Activated T-cell treated with anti-CD3 and anti-CD28 coated beads, Interleukin-2, amount 50 U/mL, for 1 hour (primary cell): Measurements from ENCODE around the gene BRD4.

Experiments
- DNase-seq: peaks from one replicate; pipeline ENCODE4 v3.0.0-alpha.2; 2020

Gene BRD4

GRCh38 chr19:15288146-15288963 lies 44.0 kb downstream of the BRD4 start:
- DNase-seq, result no peak

GRCh38 chr19:15287496-15287895 lies 44.8 kb downstream of the BRD4 start:
- DNase-seq, result no peak

- DNase-seq, result no peak
Measured at GRCh38 chr19:15286688-15287365, 45.5 kb downstream of the BRD4 start.

GRCh38 chr19:15285896-15286591 lies 46.3 kb downstream of the BRD4 start:
- no peak for DNase-seq

GRCh38 chr19:15284896-15285295 lies 47.4 kb downstream of the BRD4 start:
- no peak for DNase-seq

- DNase-seq, result no peak
Measured at GRCh38 chr19:15284091-15284490, 48.2 kb downstream of the BRD4 start.

- DNase-seq, result no peak
Measured at GRCh38 chr19:15283141-15283883, 49.0 kb downstream of the BRD4 start.

- DNase-seq, result no peak
Measured at GRCh38 chr19:15282311-15282705, 50.0 kb downstream of the BRD4 start.

- no peak for DNase-seq
Measured at GRCh38 chr19:15280915-15281683, 51.2 kb downstream of the BRD4 start.

GRCh38 chr19:15280048-15280725 lies 52.2 kb downstream of the BRD4 start:
- DNase-seq, result no peak

GRCh38 chr19:15279326-15279904 lies 52.9 kb downstream of the BRD4 start:
- no peak for DNase-seq

- no peak for DNase-seq
Measured at GRCh38 chr19:15276620-15277215, 55.6 kb downstream of the BRD4 start.

- DNase-seq, result no peak
Measured at GRCh38 chr19:15274477-15274876, 57.9 kb downstream of the BRD4 start.

- no peak for DNase-seq
Measured at GRCh38 chr19:15269806-15270205, 62.5 kb downstream of the BRD4 start.

- DNase-seq, result no peak
Measured at GRCh38 chr19:15268928-15269253, 63.4 kb downstream of the BRD4 start.

- DNase-seq, result no peak
Measured at GRCh38 chr19:15268192-15268927, 64.0 kb downstream of the BRD4 start.

- no peak for DNase-seq
Measured at GRCh38 chr19:15266683-15267082, 65.7 kb downstream of the BRD4 start.

GRCh38 chr19:15265850-15266248 lies 66.5 kb downstream of the BRD4 start:
- no peak for DNase-seq

- DNase-seq, result no peak
Measured at GRCh38 chr19:15265214-15265849, 67.0 kb downstream of the BRD4 start.

GRCh38 chr19:15264933-15265206 lies 67.5 kb downstream of the BRD4 start:
- no peak for DNase-seq
